Choroid plexus epithelial cell (primary cell): ENCODE results near the gene OGFOD2.

Source experiments
- DNase-seq: peaks from one replicate; pipeline ENCODE4 v3.0.0-alpha.2; 2010; ENCODE audit warnings: low read depth
- H3K4me3 ChIP-seq: 2 replicates; pipeline ENCODE4 v1.5.1; 2011; ENCODE audit warnings: low read depth, mild to moderate bottlenecking, control low read depth, low read length, moderate library complexity
- CTCF ChIP-seq: conservative IDR thresholded peaks from 2 replicates; pipeline ENCODE4 v1.5.1; 2011; ENCODE audit warnings: low read depth, mild to moderate bottlenecking, control low read depth, inconsistent platforms, low read length, moderate library complexity

The OGFOD2 gene

GRCh38 chr12:123028475-123028874 lies 53.4 kb downstream of the OGFOD2 start:
- no peak for TF ChIP-seq CTCF
- no peak overlapping the region for H3K4me3 ChIP-seq
- DNase-seq, result no peak

GRCh38 chr12:123029550-123029949 lies 54.5 kb downstream of the OGFOD2 start:
- no peak overlapping the region for H3K4me3 ChIP-seq
- TF ChIP-seq CTCF, result no peak
- no peak for DNase-seq
